OCI-LY7 (cell line): ENCODE measurements around the gene HTR2C. TPM values are rescaled to one million over a fixed set of nuclear protein-coding genes. Genes with fewer than 3 reads are reported as not detected.
"Not testable (repeated sequence)": the region's sequence is repeated elsewhere in the genome, so short reads cannot be mapped to it uniquely, and the experiment has no call there.

ENCODE experiments used
- BruUV-seq: library from RNA; stranded (reverse); fragments of 400-500 nt; replicated peaks from 2 replicates; lab custom pipeline; 2021; lab: Mats Ljungman, UMichigan
- CTCF ChIA-PET: fragments of 300-600 bp; sonication (Branson Sonifier 250); formaldehyde crosslinking; loops from one replicate; lab custom pipeline; 2022; ENCODE audit warnings: antibody characterized with exemption; ENCODE audit not compliant: unreplicated experiment; lab: Charles Lee
- POLR2A ChIA-PET: fragments of 300-600 bp; sonication (Branson Sonifier 250); formaldehyde crosslinking; loops from one replicate; lab custom pipeline; 2022; ENCODE audit warnings: antibody characterized with exemption; lab: Charles Lee
- DNase-seq: peaks from one replicate; pipeline ENCODE4 v3.0.0-alpha.2; 2015; ENCODE audit warnings: low spot score
- H2AFZ ChIP-seq: fragments of 200-600 bp; sonication (generic), shearing (Covaris generic); 2 replicates; pipeline ENCODE4 v1.6.1; 2014; ENCODE audit warnings: mild to moderate bottlenecking, antibody characterized with exemption, low read length, moderate library complexity
- H3K27ac ChIP-seq: fragments of 200-600 bp; sonication (generic); 2 replicates; pipeline ENCODE4 v1.5.1; 2014; ENCODE audit warnings: mixed run types, low read depth, mild to moderate bottlenecking, moderate library complexity, low read length, inconsistent platforms; ENCODE audit not compliant: poor library complexity, severe bottlenecking
- H3K36me3 ChIP-seq: fragments of 200-600 bp; sonication (generic); 2 replicates; pipeline ENCODE4 v1.6.1; 2014; ENCODE audit warnings: mild to moderate bottlenecking, antibody characterized with exemption, low read length, moderate library complexity, mixed read lengths; ENCODE audit not compliant: insufficient read depth
- H3K4me1 ChIP-seq: fragments of 200-600 bp; sonication (generic); 2 replicates; pipeline ENCODE4 v1.5.1; 2014; ENCODE audit warnings: mild to moderate bottlenecking, low read length; ENCODE audit not compliant: insufficient read depth, poor library complexity, severe bottlenecking
- H3K4me2 ChIP-seq: fragments of 200-600 bp; sonication (generic); 2 replicates; pipeline ENCODE4 v1.6.1; 2014; ENCODE audit warnings: mild to moderate bottlenecking, low read length
- H3K4me3 ChIP-seq: fragments of 200-600 bp; sonication (generic); 2 replicates; pipeline ENCODE4 v1.5.1; 2014; ENCODE audit warnings: mild to moderate bottlenecking, low read depth, low read length; ENCODE audit not compliant: poor library complexity, severe bottlenecking
- H3K79me2 ChIP-seq: fragments of 200-600 bp; sonication (generic); 2 replicates; pipeline ENCODE4 v1.6.1; 2016; ENCODE audit warnings: low read depth, mild to moderate bottlenecking, low read length, moderate library complexity, mixed read lengths; ENCODE audit not compliant: insufficient read depth
- H3K9me2 ChIP-seq: fragments of 200-600 bp; sonication (generic); 2 replicates; pipeline ENCODE4 v1.6.1; 2016; ENCODE audit warnings: mild to moderate bottlenecking, low read length, mixed read lengths; ENCODE audit not compliant: insufficient read depth
- H3K9me3 ChIP-seq: fragments of 200-600 bp; sonication (generic); 2 replicates; pipeline ENCODE4 v1.6.1; 2014; ENCODE audit warnings: mild to moderate bottlenecking, mixed run types, low read length, mixed read lengths
- H4K20me1 ChIP-seq: fragments of 200-600 bp; sonication (generic); 2 replicates; pipeline ENCODE4 v1.6.1; 2014; ENCODE audit warnings: mild to moderate bottlenecking, antibody characterized with exemption, low read length, moderate library complexity, mixed read lengths; ENCODE audit not compliant: insufficient read depth
- CTCF ChIP-seq: fragments of 200-600 bp; sonication (generic); conservative IDR thresholded peaks from 2 replicates; pipeline ENCODE4 v1.5.1; 2014; ENCODE audit warnings: mild to moderate bottlenecking, antibody characterized with exemption, low read length, moderate library complexity, mixed read lengths
- EZH2phosphoT487 ChIP-seq: fragments of 200-600 bp; sonication (generic); IDR thresholded peaks from 2 replicates; pipeline ENCODE4 v1.6.1; 2018; ENCODE audit warnings: low read depth, borderline replicate concordance, mild to moderate bottlenecking, mixed run types, antibody characterized with exemption, low read length, moderate library complexity, mixed read lengths
- intact Hi-C: fragments of 100-400 bp; cut with micrococcal nuclease; formaldehyde crosslinking; loops from one replicate; pipeline ENCODE4 v1.10.0; 2022; ENCODE audit not compliant: unreplicated experiment
- total RNA-seq, 2 experiments: library from RNA; depleted of rRNA in 1 of 2; stranded (reverse); fragments of >200 nt in 1 of 2; shearing (Covaris generic) in 1 of 2; gene quantifications; 2 replicates each; pipeline ENCODE4 v1.2.3, GENCODE V29; 2014 to 2022

HTR2C gene
- total RNA-seq, 2 experiments from 2014 or later: not detected

DNA sequence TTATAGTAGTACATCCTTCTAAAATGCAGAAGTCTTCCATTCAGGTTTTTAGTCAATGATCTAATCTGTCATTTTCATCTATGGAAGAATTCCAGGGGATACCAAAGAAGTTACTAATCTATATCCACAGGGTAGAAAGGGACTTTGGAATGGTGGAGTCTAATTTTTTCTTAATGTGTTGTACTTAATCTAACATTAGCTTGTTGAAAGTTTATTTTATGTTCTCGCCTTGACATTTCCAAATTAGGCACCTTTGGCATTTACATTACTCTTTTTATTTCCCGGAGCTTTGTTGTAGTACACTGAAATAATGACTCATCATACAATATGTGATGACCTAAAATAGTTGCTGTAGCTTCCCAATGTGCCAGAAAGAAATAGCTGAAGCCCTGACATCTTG, 91.5 kb downstream of the HTR2C start:
- Histone ChIP-seq H3K9me2 (no peaks in the 10 kb centered on the region), H3K4me1 (no peaks in the 10 kb centered on the region), H2AFZ (no peak overlapping the region), H3K27ac (no peak overlapping the region), H3K4me2 (no peak overlapping the region), H3K79me2 (no peaks in the 10 kb centered on the region), H3K4me3 (no peak overlapping the region), H3K36me3 (no peaks in the 10 kb centered on the region), H3K9me3 (no peaks in the 10 kb centered on the region), H4K20me1 (no peaks in the 10 kb centered on the region)
- no peak for DNase-seq
- ChIA-PET CTCF (no interaction called here), POLR2A (no interaction called here)
- TF ChIP-seq CTCF (no peak), EZH2phosphoT487 (no peak)
- intact Hi-C loops: no loop called here
- BruUV-seq: no TSS peak

DNA sequence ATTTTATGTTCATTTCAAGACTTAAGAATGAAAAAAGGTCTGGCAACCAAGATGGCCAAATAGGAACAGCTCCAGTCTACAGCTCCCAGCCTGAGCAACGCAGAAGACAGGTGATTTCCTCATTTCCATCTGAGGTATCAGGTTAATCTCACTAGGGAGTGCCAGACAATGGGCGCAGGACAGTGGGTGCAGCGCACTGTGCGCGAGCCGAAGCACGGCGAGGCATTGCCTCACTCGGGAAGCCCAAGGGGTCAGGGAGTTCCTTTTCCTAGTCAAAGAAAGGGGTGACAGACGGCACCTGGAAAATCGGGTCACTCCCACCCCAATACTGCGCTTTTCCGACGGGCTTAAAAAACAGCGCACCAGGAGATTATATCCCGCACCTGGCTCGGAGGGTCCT, 116.6 kb downstream of the HTR2C start:
- H3K4me1 ChIP-seq, H3K9me3 ChIP-seq, H3K9me2 ChIP-seq, DNase-seq, H2AFZ ChIP-seq, H4K20me1 ChIP-seq, H3K4me2 ChIP-seq, H3K79me2 ChIP-seq, POLR2A ChIA-PET, intact Hi-C loops, H3K27ac ChIP-seq, CTCF ChIA-PET, H3K36me3 ChIP-seq, H3K4me3 ChIP-seq, BruUV-seq: not testable (repeated sequence)

GRCh38 chrX:114709406-114709805, 125.5 kb downstream of the HTR2C start:
- POLR2A ChIA-PET: no interaction called here
- H3K4me1 ChIP-seq: no peaks in the 10 kb centered on the region

More at GRCh38 chrX:114709406-114709805, 125.5 kb downstream of the HTR2C start:
- DNase-seq: no peak
- BruUV-seq: no TSS peak
- Histone ChIP-seq H4K20me1 (no peaks in the 10 kb centered on the region), H3K36me3 (no peaks in the 10 kb centered on the region), H3K27ac (no peak overlapping the region), H3K4me2 (no peak overlapping the region), H2AFZ (no peak overlapping the region), H3K79me2 (no peaks in the 10 kb centered on the region), H3K9me2 (no peaks in the 10 kb centered on the region), H3K9me3 (no peaks in the 10 kb centered on the region), H3K4me3 (no peak overlapping the region)
- CTCF ChIA-PET: no interaction called here
- intact Hi-C loops: no loop called here
- TF ChIP-seq CTCF (no peak), EZH2phosphoT487 (no peak)
